ENCODE data around the gene KIF27. TPM values are rescaled to one million over a fixed set of nuclear protein-coding genes. Genes with fewer than 3 reads are reported as not detected.

KIF27 gene
- total RNA-seq, 1 donor from 2014 or later: 4.6 TPM

GRCh38 chr9:83936523-83936922 is 15.3 kb upstream of the KIF27 start:
- H3K4me3 ChIP-seq (ENCODE audit: low read depth, low read length): no peak overlapping the region
- DNase-seq (ENCODE audit: low read depth): no peak
- no peak for TF ChIP-seq CTCF (IDR thresholded peaks at IDR 0.05; ENCODE audit: insufficient read depth, low read length, poor library complexity, severe bottlenecking)

DNA sequence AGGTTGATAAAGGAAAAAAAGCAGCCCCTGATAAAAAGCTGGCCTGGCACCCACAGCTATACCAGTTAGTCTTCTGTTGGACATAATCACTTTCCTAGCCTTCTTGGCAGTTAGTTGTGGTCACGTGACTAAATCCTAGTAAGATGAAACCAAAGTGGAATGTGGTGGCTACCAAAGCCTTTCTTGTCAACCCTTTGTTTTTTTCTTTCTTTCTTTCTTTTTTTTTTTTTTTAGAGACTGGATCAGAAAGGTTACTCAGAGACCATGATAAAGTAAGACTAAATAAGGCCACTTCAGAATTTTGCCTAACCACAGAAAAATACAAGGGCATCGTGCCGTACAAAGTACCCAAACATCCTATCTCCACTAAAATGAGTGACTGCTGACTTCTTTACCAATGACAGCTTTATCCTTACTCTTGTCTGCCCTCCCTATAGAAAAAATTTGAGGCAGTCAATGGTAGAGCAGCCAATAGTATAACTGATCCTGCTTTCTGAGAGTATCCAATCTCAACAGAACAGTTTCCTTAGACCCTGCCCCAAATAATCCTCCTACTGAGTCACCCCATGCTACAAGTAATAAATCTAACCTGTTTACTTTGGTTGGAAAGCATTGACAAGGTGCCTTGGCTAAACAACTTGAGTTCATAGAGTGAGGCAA is 14.2 kb upstream of the KIF27 start:
- no peak overlapping the region for H3K4me3 ChIP-seq (ENCODE audit: low read depth, low read length)
- no peaks in the 10 kb centered on the region for H3K36me3 ChIP-seq (ENCODE audit: control insufficient read depth, insufficient read depth, low read length)
- no peaks in the 10 kb centered on the region for H3K27me3 ChIP-seq (ENCODE audit: control insufficient read depth, insufficient read depth, low read length)
- no peak for DNase-seq (ENCODE audit: low read depth)
- no peak for TF ChIP-seq CTCF (IDR thresholded peaks at IDR 0.05; ENCODE audit: insufficient read depth, low read length, poor library complexity, severe bottlenecking)

More at GRCh38 chr9:83936523-83936922, 15.3 kb upstream of the KIF27 start:
- Histone ChIP-seq H3K27me3 (ENCODE audit: control insufficient read depth, insufficient read depth, low read length) (no peaks in the 10 kb centered on the region), H3K36me3 (ENCODE audit: control insufficient read depth, insufficient read depth, low read length) (no peaks in the 10 kb centered on the region)

- H3K36me3 ChIP-seq (ENCODE audit: control insufficient read depth, insufficient read depth, low read length): no peaks in the 10 kb centered on the region
- no peak overlapping the region for H3K4me3 ChIP-seq (ENCODE audit: low read depth, low read length)
- no peaks in the 10 kb centered on the region for H3K27me3 ChIP-seq (ENCODE audit: control insufficient read depth, insufficient read depth, low read length)
- no peak for TF ChIP-seq CTCF (IDR thresholded peaks at IDR 0.05; ENCODE audit: insufficient read depth, low read length, poor library complexity, severe bottlenecking)
- no peak for DNase-seq (ENCODE audit: low read depth)
Measured at GRCh38 chr9:83934569-83935275, 13.5 kb upstream of the KIF27 start.

DNA sequence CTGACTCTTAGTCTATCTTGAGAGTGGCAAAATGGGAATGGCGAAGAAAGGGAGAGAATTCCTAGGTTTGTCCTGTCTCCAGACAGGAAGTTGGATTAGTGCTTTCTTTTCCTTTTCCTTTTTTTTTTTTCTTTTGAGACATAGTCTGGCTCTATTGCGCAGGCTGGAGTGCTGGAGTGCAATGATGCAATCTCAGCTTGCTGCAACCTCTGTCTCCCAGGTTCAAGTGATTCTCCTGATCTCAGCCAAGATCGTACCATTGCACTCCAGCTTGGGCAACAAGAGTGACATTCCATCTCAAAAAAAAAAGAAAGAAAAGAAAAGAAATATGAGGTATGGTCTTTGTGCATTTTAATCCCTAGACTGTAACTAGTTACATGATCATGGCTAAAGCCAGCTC is 12.6 kb upstream of the KIF27 start:
- Histone ChIP-seq H3K27me3 (ENCODE audit: control insufficient read depth, insufficient read depth, low read length) (no peaks in the 10 kb centered on the region), H3K36me3 (ENCODE audit: control insufficient read depth, insufficient read depth, low read length) (no peaks in the 10 kb centered on the region), H3K4me3 (ENCODE audit: low read depth, low read length) (no peak overlapping the region)
- DNase-seq (ENCODE audit: low read depth): no peak
- TF ChIP-seq CTCF (IDR thresholded peaks at IDR 0.05; ENCODE audit: insufficient read depth, low read length, poor library complexity, severe bottlenecking): no peak

- Histone ChIP-seq H3K4me3 (ENCODE audit: low read depth, low read length) (no peak overlapping the region), H3K36me3 (ENCODE audit: control insufficient read depth, insufficient read depth, low read length) (no peaks in the 10 kb centered on the region), H3K27me3 (ENCODE audit: control insufficient read depth, insufficient read depth, low read length) (no peaks in the 10 kb centered on the region)
- TF ChIP-seq CTCF (IDR thresholded peaks at IDR 0.05; ENCODE audit: insufficient read depth, low read length, poor library complexity, severe bottlenecking): no peak
- DNase-seq (ENCODE audit: low read depth): no peak
Measured at GRCh38 chr9:83932851-83933250, 11.6 kb upstream of the KIF27 start.

Measured in kidney epithelial cell (primary cell).